ENCODE data around the gene ITPK1.

ITPK1 gene

DNA sequence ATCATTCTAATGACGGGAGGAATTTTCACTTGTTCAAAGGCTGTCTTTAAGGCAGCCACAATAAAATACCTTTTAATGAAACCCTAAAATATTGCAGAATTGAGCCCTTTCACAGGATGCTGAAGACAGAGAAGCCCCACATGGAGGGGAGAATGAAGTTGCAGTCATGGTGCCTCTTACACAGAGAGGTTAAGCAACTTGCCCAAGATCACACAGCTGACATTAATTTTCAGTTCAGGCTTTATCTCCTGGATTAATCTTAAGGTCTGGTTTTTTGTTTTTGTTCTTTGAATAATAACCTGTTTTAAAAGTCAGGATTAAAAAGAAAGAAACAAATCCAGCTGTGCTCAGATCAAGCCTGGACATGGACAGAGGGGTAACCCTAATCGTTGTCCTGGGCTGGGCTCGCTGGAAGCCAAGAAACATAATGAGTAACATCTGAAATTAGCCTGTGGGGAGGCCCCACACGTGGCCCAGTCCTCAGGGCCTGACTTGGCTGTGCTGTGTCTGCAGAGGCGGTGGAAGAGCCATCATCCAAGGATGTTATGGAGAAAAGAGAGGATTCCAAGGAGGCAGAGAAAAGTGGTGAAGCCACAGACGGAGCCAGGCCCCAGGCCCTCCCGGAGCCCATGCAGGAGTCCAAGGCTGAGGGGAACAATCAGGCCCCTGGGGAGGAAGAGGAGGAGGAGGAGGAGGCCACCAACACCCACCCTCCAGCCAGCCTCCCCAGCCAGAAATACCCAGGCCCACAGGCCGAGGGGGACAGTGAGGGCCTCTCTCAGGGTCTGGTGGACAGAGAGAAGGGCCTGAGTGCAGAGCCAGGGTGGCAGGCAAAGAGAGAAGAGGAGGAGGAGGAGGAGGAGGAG is 184.8 kb downstream of the ITPK1 start:
- DNase-seq, result no peak

DNA sequence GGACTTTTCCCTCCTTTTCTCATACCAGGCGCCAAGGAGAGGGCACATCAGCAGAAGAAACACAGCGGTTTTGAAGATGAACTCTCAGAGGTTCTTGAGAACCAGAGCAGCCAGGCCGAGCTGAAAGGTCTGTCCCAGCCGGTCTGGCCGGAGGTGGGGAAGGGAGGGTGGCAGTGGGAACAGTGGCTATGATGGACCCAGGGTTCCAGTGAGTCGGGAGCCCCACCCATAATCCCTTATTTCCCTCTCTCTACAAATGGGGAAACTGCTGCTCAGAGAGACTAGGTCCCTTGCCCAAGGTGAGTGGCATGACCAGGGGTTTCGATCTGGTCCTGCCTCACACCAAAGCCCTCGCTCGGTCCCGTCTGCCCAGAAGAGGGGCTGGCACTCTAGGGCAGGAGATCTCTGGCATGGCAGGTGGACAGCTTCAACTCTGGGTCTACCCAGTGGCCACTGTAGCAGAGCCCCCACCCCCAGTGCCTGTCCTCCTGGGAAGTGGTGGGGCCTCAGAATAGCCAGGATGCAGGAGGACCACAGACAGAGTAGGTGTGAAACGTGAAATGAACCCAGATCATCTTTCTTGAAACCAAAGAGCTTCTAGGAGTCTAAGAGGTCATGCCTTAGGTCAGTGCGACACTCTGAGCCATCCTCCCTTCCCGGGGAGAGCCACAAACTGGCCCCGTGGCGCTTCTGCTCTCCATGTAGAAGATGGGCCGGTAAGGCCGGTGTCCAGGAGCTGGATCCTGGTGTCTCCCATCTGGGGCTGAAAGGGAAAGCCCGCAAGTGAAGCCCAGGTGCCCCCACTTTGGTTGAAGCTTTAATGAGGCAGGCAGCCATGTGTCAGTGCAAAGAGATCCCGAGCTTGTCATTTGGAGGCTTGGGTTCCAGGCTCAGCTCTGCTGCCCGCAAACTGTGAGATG is 185.8 kb downstream of the ITPK1 start:
- no peak for DNase-seq

DNA sequence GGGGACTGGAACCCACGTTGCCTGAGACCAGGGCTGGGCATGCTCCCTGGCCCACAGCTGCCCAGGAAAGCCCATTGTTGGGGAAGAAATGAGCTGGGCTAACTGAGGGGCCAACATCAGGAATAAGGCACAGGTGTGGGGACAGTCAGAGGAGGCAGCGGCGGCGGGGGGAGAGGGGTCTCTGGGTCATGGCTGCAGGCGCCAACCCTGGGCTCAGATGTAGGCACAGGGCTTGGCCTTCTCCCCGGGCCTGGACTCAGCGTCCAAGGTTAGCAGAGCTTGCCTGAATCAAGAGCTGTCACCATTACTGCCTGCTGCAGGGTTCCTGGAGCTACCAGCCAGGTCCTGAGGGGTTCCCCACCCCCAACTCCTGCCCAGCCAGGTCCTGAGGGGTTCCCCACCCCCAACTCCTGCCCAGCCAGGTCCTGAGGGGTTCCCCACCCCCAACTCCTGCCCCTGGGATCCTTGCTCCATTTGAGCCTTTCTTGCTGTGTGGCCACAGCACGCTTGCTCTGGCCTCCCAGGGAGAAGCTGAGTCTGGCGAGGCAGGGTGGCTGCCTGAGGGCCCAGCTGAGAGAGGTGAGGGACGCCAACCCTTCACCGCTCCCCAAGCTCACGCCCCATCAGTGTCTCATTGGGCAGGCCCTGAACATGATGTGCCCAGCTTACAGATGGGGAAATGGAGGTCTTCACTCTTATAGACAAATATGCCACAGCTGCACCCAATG is 186.6 kb downstream of the ITPK1 start:
- no peak for DNase-seq

DNA sequence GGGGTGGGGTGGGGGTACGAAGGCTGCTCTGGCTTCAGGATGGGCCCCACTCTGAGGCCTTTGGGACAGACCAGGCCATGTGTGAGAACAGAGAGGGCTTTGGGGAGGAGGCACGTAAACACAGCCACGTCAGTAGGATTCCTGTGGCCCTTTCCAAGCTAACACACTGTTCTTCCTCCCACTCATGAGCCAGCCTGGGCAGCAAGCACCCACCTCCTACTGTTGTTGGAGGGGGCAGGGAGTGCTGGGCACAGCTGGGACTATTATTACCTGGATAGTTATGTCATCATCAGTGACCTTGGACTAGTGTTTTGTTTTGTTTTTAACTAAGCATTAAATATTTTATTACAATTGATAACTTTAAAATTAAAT is 187.5 kb downstream of the ITPK1 start:
- DNase-seq, result no peak

DNA sequence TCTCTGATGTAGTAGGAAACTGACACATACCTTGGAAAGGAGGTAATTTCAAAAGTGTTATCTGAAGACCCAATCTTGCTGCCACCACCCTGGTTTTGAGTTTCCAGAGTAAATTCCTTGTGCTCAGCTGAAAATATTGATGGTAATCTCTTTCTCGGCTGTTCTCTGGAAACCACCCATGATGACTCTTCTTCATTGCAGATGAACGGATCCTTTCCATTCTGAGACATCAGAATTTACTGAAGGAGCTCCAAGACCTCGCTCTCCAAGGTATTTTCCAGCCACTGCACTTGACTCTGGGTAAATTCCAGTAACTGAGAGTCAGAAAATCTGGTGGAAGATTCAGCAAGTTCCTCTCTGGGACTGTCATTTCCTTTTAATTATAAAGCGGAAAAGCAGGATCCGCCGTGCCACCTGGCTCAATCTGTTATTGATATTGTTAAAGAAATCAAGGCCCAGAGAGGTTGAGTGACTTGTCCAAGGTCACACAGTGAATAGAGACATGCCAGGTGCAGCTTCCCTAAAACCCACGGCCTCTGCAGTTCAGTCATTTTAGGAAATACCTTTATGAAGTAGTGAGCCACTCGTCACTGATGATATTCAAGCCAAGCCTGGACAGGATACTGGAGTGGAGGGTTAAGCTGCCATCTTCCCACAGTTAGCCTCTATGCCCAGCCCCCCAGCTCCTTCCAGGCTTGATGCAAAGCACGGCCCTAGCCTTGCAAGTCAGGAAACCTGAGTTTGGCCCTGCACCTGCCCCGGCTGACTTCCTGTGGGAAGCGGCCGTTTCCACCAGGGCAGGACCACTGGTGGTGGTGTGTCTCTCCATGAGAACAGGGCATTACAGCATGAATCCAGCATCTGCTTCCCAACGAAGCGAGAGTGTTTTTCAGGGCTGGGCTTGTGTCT is 188.1 kb downstream of the ITPK1 start:
- DNase-seq, result no peak

DNA sequence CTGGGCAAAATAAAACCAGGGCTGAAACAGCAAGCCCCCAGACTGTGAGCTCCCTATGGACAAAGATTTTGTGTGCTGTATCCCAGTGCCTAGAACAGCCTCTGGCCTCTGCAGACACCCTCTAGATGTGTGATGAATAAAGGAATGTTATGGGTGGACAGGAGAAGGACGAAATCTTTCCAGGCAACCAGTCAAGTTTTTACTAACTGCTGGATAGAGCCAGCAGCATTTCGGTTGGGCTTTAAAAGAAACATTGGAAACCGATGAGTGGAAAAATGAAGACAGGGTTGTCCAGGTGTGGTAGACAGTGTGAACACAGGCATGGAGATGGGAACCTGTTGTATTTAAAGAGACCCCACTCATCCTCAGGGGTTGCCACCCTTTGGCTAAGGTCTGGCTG is 188.8 kb downstream of the ITPK1 start:
- DNase-seq, result no peak

DNA sequence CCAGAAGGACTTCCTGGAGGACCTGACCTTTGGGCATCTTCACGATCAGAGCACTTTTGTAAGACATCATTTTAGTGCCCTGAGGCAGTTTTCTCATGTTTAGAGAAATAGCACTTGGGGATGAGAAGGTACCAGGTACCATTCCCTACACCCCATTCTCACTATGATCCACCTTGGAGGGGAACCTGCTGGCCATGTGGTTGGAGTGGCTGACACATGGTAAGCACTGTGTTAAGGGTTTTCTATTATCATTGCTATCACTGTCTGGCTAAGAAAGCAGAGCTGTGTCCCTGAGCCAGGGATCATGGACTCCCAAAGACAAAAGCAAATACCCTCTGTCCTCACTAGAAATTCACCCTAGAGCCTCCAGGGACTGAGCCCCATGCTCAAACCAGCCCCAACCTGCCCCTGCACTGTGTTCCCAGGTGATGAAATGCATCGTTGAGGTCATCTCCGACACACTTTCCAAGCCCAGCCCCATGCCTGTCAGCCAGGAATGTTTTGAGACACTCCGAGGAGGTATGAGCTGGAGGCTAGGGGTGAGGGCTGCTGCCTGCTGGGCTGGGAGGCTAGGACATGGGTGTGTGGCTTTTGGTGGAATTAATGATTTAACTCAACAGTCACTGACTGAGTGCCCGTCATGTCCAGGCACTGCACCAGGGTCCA is 189.4 kb downstream of the ITPK1 start:
- DNase-seq, result no peak

DNA sequence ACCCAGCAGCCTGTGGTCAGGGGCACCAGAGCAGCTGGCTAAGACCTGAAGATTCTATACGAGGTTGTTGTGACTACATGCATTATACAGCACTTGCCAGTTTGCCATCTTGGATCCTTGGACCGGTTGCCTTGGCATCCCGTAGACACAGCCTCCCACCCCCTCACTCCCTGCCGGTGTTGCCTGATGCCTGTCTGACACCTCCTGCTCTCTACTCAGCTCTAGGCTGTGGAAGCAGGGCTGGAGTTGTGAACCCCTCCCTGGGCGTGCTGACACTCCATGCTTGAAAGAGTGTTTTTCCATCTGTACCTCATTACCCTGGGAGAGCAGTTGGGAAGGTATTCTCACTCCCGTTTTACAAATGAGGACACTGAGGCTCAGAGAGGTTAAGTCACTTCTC is 190.3 kb downstream of the ITPK1 start:
- no peak for DNase-seq

DNA sequence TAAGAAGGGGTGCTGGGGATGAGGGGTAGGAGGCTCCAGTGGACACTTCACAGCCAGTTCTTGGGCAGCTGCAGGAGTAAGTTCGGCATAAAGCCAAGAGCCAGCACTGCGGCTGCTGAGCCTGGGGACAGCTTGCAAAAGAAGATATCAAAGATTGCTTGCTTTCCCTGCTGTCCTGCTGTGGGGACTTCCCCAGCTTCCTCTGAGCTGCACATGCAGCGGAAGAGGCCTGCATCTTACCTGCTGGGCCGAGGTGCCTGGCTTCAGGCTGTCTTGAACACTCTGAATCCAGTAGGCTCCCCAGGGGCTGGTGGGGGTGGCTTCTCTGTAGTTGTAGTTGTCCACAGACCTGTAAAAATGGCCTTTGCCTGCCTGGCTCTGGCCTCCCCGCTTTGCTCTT is 191.5 kb downstream of the ITPK1 start:
- DNase-seq, result no peak

DNA sequence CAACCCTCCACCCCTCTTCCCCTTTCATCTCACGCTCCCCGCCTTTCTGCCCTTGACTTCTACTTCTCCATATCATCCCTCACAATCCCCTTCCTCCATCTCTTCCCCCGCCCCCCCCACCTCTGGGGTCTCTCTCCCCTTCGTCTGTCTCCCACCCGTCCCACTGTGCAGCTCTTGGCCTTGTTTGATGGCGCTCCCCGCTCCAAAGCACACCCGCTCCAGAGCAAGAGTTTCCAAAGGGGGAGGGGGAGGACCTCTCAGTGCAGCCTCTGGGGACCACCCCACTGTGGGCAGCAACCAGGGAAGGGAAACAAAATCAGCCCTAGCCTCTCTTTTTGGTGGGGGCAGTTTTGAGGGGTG is 192.0 kb downstream of the ITPK1 start:
- no peak for DNase-seq

DNA sequence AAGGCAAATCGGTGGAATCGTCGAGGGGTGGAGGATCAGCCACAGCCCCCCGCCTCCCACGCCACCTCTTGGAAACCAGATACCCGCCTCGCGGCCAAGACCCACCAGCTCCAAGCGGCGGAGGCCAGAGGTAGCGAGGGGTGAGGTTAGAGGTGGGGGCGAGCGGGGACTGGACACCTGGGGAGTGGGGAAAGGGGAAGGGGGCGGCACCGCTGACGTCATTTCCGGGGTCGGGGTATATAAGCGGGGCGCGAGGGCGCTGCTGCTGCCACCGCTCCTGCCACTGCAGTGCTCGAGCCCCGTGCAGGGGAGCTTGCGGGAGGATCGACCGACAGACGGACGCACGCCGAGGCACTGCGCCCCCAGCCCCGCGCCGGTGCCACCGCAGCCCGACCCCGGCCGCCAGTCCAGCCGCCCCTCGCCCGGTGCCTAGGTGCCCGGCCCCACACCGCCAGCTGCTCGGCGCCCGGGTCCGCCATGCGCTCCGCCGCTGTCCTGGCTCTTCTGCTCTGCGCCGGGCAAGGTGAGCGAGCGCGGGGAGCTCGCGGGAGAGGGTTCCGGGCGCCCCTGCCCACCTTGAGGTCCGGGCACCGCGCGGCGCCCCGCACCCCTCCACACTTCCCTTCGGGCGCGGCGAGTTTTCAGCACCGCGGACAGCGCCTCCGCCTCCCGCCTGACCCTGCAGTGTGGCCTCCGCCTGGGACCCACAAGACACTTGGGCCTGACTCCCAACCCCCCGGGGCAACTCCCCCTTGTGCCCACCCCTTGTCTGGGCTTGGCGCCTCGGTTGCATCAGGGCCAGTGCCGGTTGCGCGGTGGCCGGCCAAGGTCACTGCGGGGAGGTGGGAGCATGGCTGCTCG is 192.6 kb downstream of the ITPK1 start, which contains the start of gene CHGA:
Gene CHGA, plus strand, starts transcription at position 268 of the 861 bp plus-strand sequence. Its CDS starts 210 bp downstream, at position 478.
- peak; percentile 23 for DNase-seq

DNA sequence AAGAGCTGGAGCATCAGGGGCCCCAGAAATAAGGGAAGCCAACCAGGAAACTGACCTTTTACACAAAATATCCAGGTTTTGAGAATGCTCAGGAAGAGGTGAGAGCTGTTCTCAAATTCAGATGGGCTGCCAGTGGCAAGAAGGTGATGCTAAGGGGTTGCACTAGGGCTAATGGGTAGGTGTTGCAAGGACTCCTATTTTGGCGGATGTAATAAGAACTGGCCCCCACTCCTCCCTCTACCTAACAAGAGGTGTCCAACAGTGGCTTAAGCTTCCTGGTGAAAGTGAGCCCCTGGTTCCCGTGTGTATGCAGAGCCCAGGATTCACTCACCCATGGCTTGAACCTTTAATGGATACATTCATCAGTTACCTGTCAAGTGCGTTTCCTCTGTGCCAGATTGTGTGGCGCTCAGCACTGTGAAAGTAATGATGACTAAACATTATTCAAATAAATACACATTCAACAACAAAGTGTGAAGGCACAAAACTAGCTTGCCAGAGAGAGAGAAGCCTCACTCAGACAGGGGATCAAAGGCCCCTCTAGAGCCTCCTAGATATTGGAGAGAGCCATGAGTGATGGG is 193.5 kb downstream of the ITPK1 start:
- no peak for DNase-seq

DNA sequence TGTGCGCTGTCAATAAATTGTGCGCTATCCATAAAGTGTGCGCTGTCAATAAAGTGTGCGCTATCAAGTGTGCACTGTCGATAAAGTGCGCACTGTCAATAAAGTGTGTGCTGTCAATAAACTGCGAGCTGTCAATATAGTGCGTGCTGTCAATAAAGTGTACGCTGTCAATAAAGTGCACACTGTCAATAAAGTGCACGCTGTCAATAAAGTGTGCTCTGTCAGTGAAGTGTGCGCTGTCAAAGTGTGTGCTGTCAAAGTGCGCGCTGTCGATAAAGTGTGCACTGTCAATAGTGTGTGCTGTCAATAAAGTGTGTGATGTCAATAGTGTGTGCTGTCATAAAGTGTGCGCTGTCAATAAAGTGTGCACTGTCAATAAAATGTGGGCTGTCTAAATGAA is 195.7 kb downstream of the ITPK1 start:
- no peak for DNase-seq

DNA sequence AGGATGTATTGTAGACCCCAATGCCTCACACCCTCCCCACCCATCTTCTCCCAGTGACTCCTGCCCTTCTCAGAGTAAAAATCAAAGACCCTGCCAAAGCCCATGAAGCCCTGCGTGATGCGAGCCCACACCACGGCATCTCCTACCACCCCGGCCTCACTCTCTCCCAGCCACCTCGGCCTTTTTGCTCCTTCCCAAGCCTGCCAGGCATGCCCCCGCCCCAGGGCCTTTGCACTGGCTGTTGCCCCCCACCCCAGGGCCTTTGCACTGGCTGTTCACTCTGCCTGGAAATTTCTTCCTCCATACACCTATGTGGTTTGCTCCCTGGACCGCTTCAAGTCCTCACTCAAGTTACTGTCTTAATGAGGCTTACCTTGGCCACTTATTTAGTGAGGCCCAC is 197.8 kb downstream of the ITPK1 start:
- no peak for DNase-seq

DNA sequence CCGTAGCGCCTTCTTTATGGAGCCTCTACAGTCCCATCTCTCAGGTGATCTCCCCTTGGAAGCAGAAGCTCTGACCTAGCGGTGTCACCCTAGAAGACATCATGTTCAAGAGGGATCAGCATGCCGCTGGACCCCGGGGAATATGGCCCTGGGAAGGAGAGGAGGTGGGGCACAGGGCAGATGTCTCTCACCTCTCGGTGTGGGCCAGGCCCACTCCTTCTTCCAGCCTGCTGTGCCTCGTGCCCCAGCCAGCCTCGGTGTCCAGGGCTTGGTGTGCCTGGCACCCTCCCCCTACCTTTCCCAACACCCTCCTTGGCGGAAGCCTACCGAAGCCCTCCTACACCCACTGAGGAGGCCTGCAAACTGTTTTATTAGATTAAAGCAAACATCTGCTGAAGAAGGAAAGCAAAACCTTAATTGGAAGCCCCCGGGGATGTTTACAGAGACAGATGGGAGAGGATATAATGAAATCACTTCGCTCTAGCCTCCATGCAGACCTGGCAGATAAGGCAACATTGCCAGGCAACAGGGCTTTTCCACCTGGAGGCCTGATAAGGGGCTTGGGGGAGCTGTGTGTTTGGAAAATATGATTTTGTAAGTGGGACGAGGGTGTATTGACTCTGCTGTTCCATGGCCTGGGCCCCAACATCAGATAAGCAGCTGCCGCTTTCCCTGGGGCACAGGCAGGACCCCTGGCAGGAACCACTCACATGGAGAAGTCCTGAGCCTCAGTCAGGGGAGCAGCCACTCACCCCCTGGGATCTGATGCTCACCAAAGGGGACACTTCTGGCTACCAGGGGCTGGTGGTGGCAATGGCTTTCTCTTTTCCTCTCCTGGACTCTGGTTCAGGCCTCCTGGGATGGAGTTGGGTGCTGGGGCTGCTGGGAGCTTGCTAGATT is 198.4 kb downstream of the ITPK1 start:
- no peak for DNase-seq

DNA sequence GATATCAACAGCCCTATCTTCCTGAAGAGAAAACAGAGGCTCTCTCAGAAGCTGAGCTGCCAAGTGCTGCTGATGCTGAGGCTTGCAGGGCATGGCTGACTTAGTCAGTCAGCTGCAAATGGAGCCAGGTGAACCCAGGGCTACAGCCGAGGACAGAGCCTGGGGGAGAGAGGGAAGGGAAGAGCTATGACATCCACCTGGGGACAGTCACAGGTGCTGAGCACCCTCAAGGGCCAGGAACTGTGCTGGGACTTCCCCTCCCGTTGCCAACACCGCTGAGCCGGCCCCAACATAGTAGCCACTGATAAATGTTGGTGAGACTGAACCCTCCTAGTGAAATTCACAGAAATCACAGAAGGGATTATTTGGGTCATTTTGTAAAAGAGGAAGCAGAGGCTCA is 199.5 kb downstream of the ITPK1 start:
- no peak for DNase-seq

DNA sequence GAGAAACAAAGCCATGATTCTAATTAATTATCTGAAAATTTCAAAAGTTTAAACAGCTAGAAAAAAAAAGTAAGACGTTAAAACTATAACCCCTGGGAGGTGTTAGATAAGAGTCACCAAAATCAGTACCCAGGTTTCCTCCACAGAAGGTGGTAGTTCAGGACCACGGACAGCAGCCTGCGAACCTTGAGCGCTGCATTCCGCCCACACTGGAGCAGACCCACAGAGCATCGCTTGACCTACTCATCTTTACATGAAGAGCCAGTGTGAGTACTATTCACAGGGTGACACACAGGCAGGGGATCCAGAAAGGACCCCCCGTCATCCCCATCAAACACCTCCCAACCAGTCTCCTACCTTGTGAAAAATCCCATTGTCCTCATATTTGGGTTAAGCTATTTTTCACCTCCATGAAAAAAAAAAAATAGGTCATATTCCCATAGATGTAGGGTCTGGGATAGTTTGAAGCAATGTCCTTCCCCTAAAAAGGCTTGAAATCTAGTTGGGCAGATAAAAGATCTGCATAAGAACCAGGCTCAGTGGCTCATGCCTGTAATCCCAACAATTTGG is 201.6 kb downstream of the ITPK1 start:
- peak; percentile 11 for DNase-seq

DNA sequence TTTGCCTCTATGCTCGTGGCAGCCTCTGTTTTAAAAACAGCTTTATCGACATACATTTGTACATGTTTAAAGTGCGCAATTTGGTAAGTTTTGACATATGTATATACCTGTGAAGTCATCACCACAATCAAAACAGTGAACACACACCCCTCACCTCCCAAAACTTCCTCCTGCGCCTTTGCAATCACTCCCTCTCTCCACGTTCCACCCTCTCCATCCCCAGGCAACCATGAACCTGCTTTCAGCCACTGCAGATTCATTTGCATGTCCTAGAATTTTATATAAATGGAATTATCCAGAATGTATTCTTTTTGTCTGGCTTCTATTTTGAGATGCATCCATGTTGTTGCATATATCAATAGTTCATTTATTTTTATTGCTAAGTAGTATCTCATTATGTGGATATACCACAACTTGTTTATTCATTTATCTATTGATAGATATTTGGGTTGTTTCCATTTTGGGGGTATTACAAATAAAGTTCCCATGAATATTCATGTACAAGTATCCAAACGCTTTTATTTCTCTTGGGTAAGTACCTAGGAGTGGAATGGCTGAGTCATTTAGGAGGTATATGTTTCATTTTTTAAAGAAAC is 208.3 kb downstream of the ITPK1 start:
- DNase-seq, result no peak
